ENCODE results near the gene URB1.
"Not testable (repeated sequence)": the region's sequence is repeated elsewhere in the genome, so short reads cannot be mapped to it uniquely, and the experiment has no call there.

Gene URB1

GRCh38 chr21:32392880-32393676, at the start of gene URB1:
Gene URB1 (minus strand): TSS chr21:32393012. CDS start chr21:32392910, 102 bp downstream.
- DNase-seq = no peak

GRCh38 chr21:32437729-32438128, 44.9 kb upstream of the URB1 start:
- DNase-seq = no peak

DNA sequence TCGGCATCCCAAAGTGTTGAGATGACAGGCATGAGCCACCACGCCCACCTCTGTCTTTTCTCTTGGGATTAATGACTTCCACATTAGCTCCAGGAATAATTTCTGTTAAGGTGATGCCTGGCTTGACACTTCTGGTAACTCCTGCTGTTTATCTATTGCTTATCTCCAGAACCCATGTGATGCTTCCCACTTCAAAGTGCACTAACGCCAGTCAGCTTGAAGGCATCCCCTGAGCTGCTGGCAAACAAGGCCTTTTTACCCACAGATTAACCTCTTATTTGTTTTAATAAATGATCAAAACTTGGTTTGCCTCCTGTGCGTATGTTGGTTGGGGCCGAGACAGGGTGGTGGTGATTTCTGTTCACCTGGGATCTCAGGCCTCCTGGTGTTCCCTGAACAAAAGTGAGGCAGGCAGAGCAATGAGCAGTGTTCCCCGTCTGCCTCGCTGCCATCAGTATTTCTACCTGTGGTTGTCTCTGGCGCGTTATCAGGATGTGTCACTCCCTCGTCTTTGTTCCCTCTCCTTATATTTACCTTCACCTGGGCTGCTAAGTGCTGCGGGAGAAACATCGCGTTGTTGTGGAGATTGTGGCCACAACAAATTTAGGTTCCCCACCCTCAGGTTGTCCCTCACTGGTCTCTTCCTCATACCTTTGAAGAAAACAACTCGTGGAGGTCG, 40.3 kb upstream of the URB1 start:
- DNase-seq = not testable (repeated sequence)

- DNase-seq = no peak
Observed at GRCh38 chr21:32427958-32428623, 35.3 kb upstream of the URB1 start.

GRCh38 chr21:32426592-32427051, 33.8 kb upstream of the URB1 start:
- no peak for DNase-seq

- DNase-seq = no peak
Observed at GRCh38 chr21:32426066-32426465, 33.3 kb upstream of the URB1 start.

DNA sequence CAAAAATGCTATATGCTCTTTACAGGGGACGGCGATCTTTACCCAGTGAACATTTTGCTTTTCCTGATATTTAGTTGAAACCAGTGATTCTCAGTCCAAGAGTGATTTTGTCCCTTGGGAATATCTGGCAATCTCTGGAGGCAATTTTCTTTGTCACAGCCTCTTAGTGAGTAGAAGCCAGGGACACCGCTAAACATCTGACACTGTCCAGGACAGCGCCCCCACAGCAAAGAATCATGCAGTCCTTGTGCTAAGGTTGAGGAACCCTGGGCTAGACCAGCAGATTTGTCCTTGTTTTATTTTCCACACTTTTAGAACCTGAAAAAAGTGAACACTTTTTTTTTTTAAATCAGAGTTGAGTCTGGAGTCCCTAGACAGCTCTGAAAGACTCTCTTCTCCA, 32.8 kb upstream of the URB1 start:
- DNase-seq = no peak

DNA sequence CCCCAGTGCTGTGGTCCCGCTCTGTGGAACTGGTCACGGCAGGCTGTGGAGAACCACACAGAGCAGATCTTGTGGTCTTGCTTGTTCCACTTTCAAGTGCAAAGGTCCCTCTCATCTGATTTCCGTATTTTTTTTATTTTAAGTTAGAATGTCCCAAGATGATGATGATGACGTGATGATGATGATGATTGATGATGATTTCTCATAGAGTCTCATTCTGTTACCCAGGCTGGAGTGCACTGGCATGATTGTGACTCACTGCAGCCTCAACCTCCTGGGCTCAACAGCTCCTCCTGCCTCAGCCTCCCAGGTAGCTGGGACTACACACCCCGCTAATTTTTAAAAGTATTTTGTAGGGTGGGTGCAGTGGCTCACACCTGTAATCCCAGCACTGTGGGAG, 31.9 kb upstream of the URB1 start:
- DNase-seq = no peak

DNA sequence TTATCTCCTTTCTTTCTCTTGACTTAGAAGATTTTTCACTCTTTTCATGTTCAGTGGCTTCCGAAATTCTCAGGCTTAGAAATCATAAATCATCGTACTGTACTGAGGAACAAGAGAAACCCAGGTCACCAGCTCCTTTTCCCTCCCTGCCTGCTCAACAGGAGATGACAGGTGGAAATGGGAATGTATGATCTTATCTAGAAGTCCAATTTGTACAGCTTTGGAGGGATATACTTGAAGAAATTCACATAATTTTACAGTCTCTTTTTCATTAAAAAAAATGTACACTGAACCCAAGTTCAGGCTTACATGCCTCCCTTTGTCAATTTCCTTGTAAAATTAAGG, 31.4 kb upstream of the URB1 start:
- DNase-seq = no peak

DNA sequence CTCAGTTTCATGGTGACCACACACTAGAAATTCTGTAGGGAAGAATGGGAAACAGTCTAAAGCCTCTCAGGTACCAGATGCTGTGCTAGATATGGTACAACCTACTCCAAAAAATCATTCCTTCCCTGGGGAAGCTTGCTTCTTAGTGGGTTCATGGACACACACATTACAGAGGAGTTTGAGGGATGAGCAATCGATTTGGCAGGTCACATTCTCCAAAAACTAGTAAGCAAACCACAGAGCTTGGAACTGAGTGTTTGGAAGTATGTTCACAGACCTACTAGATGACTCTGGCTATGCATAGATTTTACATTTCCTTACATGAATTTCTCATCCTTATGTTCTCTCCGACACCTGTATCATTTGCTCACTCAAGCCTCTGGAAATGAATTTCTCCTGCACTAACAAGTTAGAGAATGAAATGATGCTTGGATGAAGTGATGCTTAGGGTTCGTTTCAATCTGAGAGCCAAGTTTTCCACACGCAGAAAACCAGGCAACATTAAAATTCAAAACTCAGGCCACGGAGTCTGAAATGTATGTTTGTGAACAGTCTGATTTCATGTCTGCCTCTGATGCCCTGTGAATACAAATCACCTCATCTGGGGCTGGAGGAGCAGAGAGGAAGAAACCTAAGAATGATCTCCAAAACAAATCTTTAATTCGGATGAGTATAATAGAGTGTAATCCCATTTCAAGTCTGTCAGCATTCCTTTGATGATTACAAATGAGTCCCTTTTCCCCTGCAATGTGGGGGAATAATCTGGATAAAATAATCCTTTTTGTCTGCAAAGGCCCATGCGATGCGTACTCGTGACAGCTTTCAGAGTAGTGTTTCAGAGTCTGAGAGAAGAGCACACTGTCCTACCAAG, 30.7 kb upstream of the URB1 start:
- no peak for DNase-seq

GRCh38 chr21:32422064-32422463, 29.3 kb upstream of the URB1 start:
- DNase-seq = no peak

DNA sequence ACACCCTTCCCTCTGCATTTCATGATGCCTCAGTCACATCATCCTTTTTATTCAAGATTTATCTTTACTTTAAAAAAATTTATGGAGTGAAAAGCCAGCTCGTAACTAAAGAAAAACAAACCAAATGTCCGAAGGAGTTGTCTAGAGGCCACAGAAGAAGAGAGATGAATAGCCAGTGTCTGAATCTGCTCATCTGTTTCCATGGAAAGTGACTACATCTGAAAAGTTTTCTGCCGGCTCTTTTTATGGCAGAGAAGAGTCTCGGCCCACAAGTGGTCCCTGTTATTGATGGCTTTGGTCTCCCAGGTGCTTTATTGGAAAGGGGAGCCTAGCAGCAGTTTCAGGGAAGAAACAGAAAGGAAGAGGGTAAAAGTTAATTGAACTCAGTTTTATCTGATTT, 25.3 kb upstream of the URB1 start:
- DNase-seq = no peak

GRCh38 chr21:32415451-32416398, 22.9 kb upstream of the URB1 start:
- no peak for DNase-seq

GRCh38 chr21:32414579-32415358, 22.0 kb upstream of the URB1 start:
- no peak for DNase-seq

- DNase-seq = no peak
Observed at GRCh38 chr21:32413697-32414578, 21.1 kb upstream of the URB1 start.

GRCh38 chr21:32413015-32413504, 20.2 kb upstream of the URB1 start:
- DNase-seq = no peak

DNA sequence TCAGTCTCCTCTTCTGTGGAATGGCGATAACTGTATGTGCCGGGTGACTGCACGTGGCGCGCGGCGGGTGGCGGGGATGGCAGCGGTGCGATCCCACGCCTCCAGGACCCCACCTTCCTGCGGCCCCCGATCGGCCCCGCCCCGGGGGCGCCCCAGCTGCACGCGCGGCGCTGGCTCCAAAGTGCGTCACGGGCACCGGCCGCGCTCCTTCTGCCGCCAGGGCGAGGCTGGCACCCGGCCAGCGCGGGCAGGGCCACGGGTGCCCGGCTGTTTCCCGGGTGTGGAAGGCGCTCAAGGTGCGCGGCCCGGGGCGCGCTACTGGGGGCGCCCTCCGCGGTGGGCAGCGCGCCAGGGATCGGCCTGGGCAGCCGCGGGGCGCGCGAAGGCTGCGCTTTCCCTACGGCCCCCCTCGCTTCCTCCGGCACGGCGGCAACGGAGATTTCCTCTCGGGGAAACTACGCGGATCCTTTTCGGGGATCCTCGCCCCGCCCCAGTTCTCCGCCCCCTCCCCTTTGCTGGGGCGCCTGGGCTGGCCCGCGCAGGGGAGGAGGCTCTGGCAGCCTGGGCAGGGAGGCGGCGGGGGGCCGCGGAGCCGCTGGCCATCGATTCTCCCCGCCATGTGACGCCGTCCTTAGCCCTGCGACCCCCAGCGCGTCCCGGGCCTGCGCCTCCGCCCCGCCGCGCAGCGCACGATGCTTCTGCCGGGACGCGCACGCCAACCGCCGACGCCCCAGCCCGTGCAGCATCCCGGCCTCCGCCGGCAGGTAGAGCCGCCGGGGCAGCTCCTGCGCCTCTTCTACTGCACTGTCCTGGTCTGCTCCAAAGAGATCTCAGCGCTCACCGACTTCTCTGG, 19.6 kb upstream of the URB1 start, which contains the start of gene EVA1C:
TSS of gene EVA1C (plus strand) at position 545 of the 853 bp plus-strand sequence. CDS start at position 693, 148 bp downstream.
- no peak for DNase-seq

DNA sequence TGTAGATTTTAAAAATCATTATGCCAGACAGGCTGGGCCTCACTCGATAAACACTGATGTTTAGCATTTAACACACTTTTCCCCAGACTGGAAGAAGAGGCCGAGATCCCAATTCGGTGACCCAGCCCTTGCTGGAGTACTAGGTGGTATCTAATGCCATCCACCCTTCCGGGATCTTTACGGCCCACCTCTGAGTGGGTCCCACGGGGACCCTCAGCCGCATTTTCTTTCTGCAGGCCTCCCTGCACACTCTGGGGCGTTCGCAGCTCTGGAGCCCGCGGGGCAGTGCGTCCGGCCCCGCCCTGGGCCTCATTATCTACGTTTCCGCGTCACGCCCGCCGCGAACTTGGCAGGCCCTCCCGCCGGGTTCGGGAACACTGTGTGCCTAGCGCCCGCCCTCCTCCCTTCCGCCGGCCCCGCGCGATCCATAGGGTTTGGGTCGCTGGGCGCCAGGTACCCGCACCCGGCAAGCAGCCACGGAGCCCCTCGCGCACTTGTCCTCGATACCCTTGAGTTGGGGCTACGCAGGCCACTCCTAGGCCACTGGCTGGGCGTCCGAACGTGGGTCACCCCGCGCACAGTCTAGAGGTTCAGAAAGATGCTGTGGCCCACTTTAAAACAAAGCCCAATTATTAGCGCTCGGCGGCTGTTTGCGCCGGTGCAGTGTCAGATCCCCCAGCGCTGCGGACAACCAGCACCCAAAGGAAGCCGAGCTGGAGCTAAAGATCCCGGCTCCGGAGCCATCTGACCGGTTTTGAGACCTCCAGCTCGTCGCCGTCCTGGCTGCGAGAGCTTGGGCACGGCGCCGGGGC, 18.7 kb upstream of the URB1 start:
- DNase-seq = no peak

Measured in SIG-M5 (cell line).